ENCODE data around the gene RXRA. TPM values are rescaled to one million over a fixed set of nuclear protein-coding genes. Genes with fewer than 3 reads are reported as not detected.

Gene RXRA
- total and polyA plus RNA-seq, 2 donors (not counting 3 experiments of a cell fraction or from before 2014, with no cell fraction given): 15.4 to 37.4 TPM

DNA sequence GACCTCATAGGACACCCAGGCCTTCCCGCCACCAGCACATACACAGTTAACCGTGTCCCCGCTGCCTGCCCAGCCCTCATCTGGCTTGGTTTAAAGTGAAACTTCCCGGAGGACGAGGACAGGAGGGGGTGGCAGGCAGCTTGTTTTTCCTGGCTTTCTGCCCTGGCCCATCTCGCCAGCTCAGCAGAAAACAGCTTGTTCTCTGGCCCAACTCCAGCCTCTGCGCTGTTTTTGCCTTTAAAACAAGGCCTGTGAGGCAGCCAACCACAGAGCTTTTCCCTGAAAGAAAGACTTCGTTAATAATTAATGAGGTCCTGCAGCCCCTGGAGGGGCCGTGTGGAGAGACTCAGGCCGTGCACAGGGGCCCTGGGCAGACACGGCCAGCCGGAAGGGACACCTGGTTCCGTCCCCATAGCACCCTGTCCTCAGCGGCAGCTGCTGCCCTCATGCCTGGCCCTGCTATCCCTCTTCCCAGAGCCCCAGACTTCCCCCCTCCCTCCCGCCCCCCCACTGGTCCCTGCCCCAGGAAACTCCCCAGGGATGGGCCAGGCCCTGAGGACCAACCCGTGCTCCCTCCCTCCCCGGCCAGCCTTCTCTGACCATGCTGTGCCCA lies 108.7 kb downstream of the RXRA start:
- Histone ChIP-seq H2AFZ (ENCODE audit: low read depth, low read length) (no peak overlapping the region), H3K79me2 (ENCODE audit: control insufficient read depth, insufficient read depth, low read length) (no peaks in the 10 kb centered on the region), H3K4me1 (ENCODE audit: control insufficient read depth, extremely low read depth, insufficient read depth, low read length) (peaks cover 7% of the 10 kb centered on the region), H3K27ac (ENCODE audit: insufficient read depth, low read depth, low read length) (peak overlapping the region; percentile 15), H3K27me3 (ENCODE audit: control insufficient read depth in 2 of 2, insufficient read depth in 2 of 2, low read length in 2 of 2) (no peaks in the 10 kb centered on the region), H3K9me3 (replicated peaks; ENCODE audit: control insufficient read depth, insufficient read depth, low read length) (no peaks in the 10 kb centered on the region), H3K9ac (replicated peaks; ENCODE audit: extremely low read depth, insufficient read depth, low read length) (no peak overlapping the region), H3K36me3 (ENCODE audit: control insufficient read depth in 2 of 2, extremely low read depth in 1 of 2, insufficient read depth in 2 of 2, low read length in 2 of 2) (peaks cover 4 to 8% of the 10 kb centered on the region in 2 experiments), H3K4me3 (replicated peaks in 1 of 3; ENCODE audit: insufficient read depth in 1 of 3, low read depth in 1 of 3, low read length in 3 of 3) (no peak overlapping the region), H3K9me1 (replicated peaks; ENCODE audit: control insufficient read depth, extremely low read depth, insufficient read depth, low read length) (no peaks in the 10 kb centered on the region), H3K4me2 (ENCODE audit: insufficient read depth, low read length) (no peak overlapping the region), H4K20me1 (replicated peaks; ENCODE audit: control insufficient read depth, extremely low read depth, insufficient read depth, low read length) (no peaks in the 10 kb centered on the region)
- DNase-seq (ENCODE audit: low read depth, low spot score) (peak; percentile 94), FAIRE-seq (peak; percentile 99)
- intact Hi-C loops (cut with micrococcal nuclease) (loop anchor here (2.0 kb wide), 4 partner anchors 20 to 108 kb away; partner anchors contain the start of gene RXRA), dilution Hi-C loops (cut with MboI; ENCODE audit: extremely low pct_ligation_motif_present, low sequenced_read_pairs) (no loop called here)
- POLR2A ChIA-PET: no interaction called here
- BruUV-seq (replicated peaks): no TSS peak
- CTCF ChIA-PET: interaction anchor here (0.7 to 2.3 kb wide), 18 partner anchors 8 to 270 kb away, joined by 3 to 21 read pairs (median 5); partner anchors contain the start of gene RNU6ATAC
- no peak for TF ChIP-seq MYC (IDR thresholded peaks at IDR 0.05; ENCODE audit: low read depth, low read length)
- peak; percentile 78 for TF ChIP-seq POLR2AphosphoS5 (IDR thresholded peaks at IDR 0.05; ENCODE audit: insufficient read depth, low read depth, low read length)
- no peak for TF ChIP-seq FOS (IDR thresholded peaks at IDR 0.05; ENCODE audit: borderline replicate concordance, insufficient read depth, low read length)
- no peak for TF ChIP-seq MAX (IDR thresholded peaks at IDR 0.05; ENCODE audit: insufficient read depth, insufficient read length)

DNA sequence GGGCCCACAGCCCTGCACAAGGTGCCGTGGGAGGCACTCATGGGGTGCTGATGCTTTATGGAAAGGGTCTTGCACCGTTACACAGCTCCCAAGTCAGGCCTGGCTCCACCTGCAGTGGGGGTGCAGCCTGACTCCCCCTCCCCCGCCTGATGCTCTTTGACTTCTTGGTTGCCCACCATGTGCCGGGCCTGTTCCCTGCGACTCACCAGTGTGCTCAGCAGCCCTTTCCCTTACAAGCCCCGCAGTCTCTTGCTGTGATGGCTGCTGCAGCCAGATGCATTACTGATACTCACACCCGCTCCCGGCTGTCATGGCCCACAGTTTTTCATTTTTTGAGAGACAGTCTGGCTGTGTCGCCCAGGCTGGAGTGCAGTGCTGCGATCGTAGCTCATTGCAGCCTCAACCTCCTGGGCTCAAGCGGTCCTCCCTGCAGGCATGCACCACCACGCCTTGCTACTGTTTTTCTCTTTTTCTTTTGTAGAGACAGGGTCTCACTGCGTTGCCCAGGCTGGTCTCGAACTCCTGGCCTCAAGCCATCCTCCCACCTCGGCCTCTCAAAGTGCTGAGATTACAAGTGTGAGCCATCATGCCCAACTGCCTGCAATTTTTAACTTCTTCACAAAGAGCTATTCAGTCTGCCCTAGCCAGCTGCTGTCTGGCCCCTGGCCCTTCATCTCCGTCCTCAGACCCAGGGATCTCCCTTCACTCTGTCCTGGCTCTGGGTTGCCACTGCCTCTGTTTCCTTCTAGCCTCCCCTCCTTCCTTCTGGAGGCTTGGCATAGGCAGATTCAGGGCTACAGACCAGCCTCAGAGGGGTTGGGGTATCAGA lies 109.5 kb downstream of the RXRA start:
- Histone ChIP-seq H2AFZ (ENCODE audit: low read depth, low read length) (no peak overlapping the region), H3K27me3 (ENCODE audit: control insufficient read depth in 2 of 2, insufficient read depth in 2 of 2, low read length in 2 of 2) (no peaks in the 10 kb centered on the region), H3K9me1 (replicated peaks; ENCODE audit: control insufficient read depth, extremely low read depth, insufficient read depth, low read length) (no peaks in the 10 kb centered on the region), H3K27ac (ENCODE audit: insufficient read depth, low read depth, low read length) (no peak overlapping the region), H3K36me3 (ENCODE audit: control insufficient read depth in 2 of 2, extremely low read depth in 1 of 2, insufficient read depth in 2 of 2, low read length in 2 of 2) (peaks cover 4 to 8% of the 10 kb centered on the region in 2 experiments), H3K9ac (replicated peaks; ENCODE audit: extremely low read depth, insufficient read depth, low read length) (no peak overlapping the region), H4K20me1 (replicated peaks; ENCODE audit: control insufficient read depth, extremely low read depth, insufficient read depth, low read length) (no peaks in the 10 kb centered on the region), H3K79me2 (ENCODE audit: control insufficient read depth, insufficient read depth, low read length) (no peaks in the 10 kb centered on the region), H3K9me3 (replicated peaks; ENCODE audit: control insufficient read depth, insufficient read depth, low read length) (no peaks in the 10 kb centered on the region), H3K4me3 (replicated peaks in 1 of 3; ENCODE audit: insufficient read depth in 1 of 3, low read depth in 1 of 3, low read length in 3 of 3) (no peak overlapping the region), H3K4me1 (ENCODE audit: control insufficient read depth, extremely low read depth, insufficient read depth, low read length) (peaks cover 7% of the 10 kb centered on the region), H3K4me2 (ENCODE audit: insufficient read depth, low read length) (no peak overlapping the region)
- intact Hi-C loops (cut with micrococcal nuclease): loop anchor here (2.0 kb wide), 4 partner anchors 21 to 109 kb away; partner anchors contain the start of gene RXRA
- ChIA-PET POLR2A (no interaction called here), CTCF (interaction anchor here (1.0 to 2.3 kb wide), 13 partner anchors 8 to 267 kb away, joined by 3 to 21 read pairs (median 5); no protein-coding TSS in a partner anchor)
- no TSS peak for BruUV-seq (replicated peaks)
- DNase-seq (ENCODE audit: low read depth, low spot score) (no peak), FAIRE-seq (no peak)
- dilution Hi-C loops (cut with MboI; ENCODE audit: extremely low pct_ligation_motif_present, low sequenced_read_pairs): no loop called here
- TF ChIP-seq EZH2 (IDR thresholded peaks at IDR 0.05; ENCODE audit: borderline replicate concordance, low read depth, low read length, severe bottlenecking): no peak

Data from endothelial cell of umbilical vein (primary cell).